H1 (cell line): ENCODE data around the gene FUNDC1. TPM values are rescaled to one million over a fixed set of nuclear protein-coding genes. Genes with fewer than 3 reads are reported as not detected.
"Not testable (repeated sequence)": the region's sequence is repeated elsewhere in the genome, so short reads cannot be mapped to it uniquely, and the experiment has no call there.

Source experiments
- CTCF ChIA-PET: fragments of 300-600 bp; sonication (Branson Sonifier 250); formaldehyde crosslinking; loops from one replicate; lab custom pipeline; 2021; ENCODE audit not compliant: partially characterized antibody; lab: Charles Lee
- POLR2A ChIA-PET: fragments of 300-600 bp; sonication (Branson Sonifier 250); formaldehyde crosslinking; loops from one replicate; lab custom pipeline; 2021; ENCODE audit warnings: inconsistent platforms; ENCODE audit not compliant: partially characterized antibody; lab: Charles Lee
- DNase-seq, 2 experiments: peaks; one replicate each; pipeline versions ENCODE4 v3.0.0 to v3.0.0-alpha.2; 2010 to 2022; ENCODE audit warnings: low spot score in 2 of 2, low read depth in 1 of 2, mixed read lengths in 1 of 2
- FAIRE-seq: peaks from 2 replicates; lab custom pipeline; 2011; peaks lifted over from hg19 to GRCh38; lab: Jason Lieb, UNC
- H2AFZ ChIP-seq: 2 replicates; pipeline ENCODE4 v1.8.1; 2012; ENCODE audit warnings: low read length, inconsistent platforms
- H2AK5ac ChIP-seq: 2 replicates; pipeline ENCODE4 v1.6.1; 2013; ENCODE audit warnings: low read depth, low read length
- H2BK120ac ChIP-seq: replicated peaks from 2 replicates; pipeline ENCODE3; 2013; ENCODE audit warnings: low read depth, low read length, inconsistent platforms
- H2BK12ac ChIP-seq: 2 replicates; pipeline ENCODE4 v1.6.1; 2013; ENCODE audit warnings: low read depth, low read length
- H2BK15ac ChIP-seq: 2 replicates; pipeline ENCODE4 v1.6.1; 2013; ENCODE audit warnings: low read length
- H2BK20ac ChIP-seq: 2 replicates; pipeline ENCODE4 v1.6.1; 2013; ENCODE audit warnings: low read length
- H2BK5ac ChIP-seq: 2 replicates; pipeline ENCODE4 v1.6.1; 2013; ENCODE audit warnings: low read depth, low read length
- H3K14ac ChIP-seq: 2 replicates; pipeline ENCODE4 v1.6.1; 2013; ENCODE audit warnings: inconsistent platforms; ENCODE audit not compliant: insufficient read length
- H3K18ac ChIP-seq: 2 replicates; pipeline ENCODE4 v1.6.1; 2013; ENCODE audit warnings: low read length; ENCODE audit errors: extremely low read depth
- H3K23ac ChIP-seq: 2 replicates; pipeline ENCODE4 v1.6.1; 2013; ENCODE audit warnings: inconsistent platforms; ENCODE audit not compliant: insufficient read length
- H3K23me2 ChIP-seq: 2 replicates; pipeline ENCODE4 v1.6.1; 2013; ENCODE audit warnings: low read depth, low read length
- H3K27ac ChIP-seq: 2 replicates; pipeline ENCODE4 v1.6.1; 2011; ENCODE audit warnings: low read depth, low read length, inconsistent platforms
- H3K27me3 ChIP-seq, 4 experiments: replicated peaks in 1 of 4; 1 replicate in 1 of 4; 2 replicates in 3 of 4; pipeline versions ENCODE4 v1.6.1 to v1.8.1; 2011 to 2013; ENCODE audit warnings: low read length in 3 of 4, mild to moderate bottlenecking in 3 of 4, inconsistent platforms in 2 of 4, mixed read lengths in 2 of 4, moderate library complexity in 1 of 4; ENCODE audit not compliant: control insufficient read depth in 3 of 4, insufficient read depth in 3 of 4; ENCODE audit errors: extremely low read depth in 1 of 4
- H3K36me3 ChIP-seq, 4 experiments: 2 replicates each; pipeline versions ENCODE4 v1.6.1 to v1.8.1; 2011 to 2013; ENCODE audit warnings: mild to moderate bottlenecking in 4 of 4, low read length in 3 of 4, moderate library complexity in 2 of 4, control low read depth in 1 of 4, inconsistent platforms in 1 of 4; ENCODE audit not compliant: insufficient read depth in 4 of 4, control insufficient read depth in 2 of 4
- H3K4ac ChIP-seq: replicated peaks from 2 replicates; pipeline ENCODE3; 2013; ENCODE audit warnings: low read length, low read depth, mixed read lengths, inconsistent platforms; ENCODE audit not compliant: insufficient read length
- H3K4me1 ChIP-seq, 4 experiments: replicated peaks in 1 of 4; 1 replicate in 1 of 4; 2 replicates in 3 of 4; pipeline versions ENCODE4 v1.6.1 to v1.8.1; 2011 to 2013; ENCODE audit warnings: low read length in 3 of 4, inconsistent platforms in 2 of 4, mixed read lengths in 1 of 4; ENCODE audit not compliant: insufficient read depth in 4 of 4, control insufficient read depth in 3 of 4
- H3K4me2 ChIP-seq, 2 experiments: 2 replicates each; pipeline versions ENCODE4 v1.6.1 to v1.8.1; 2011 to 2013; ENCODE audit warnings: low read depth in 2 of 2, low read length in 2 of 2, control low read depth in 1 of 2, inconsistent platforms in 1 of 2, mild to moderate bottlenecking in 1 of 2; ENCODE audit not compliant: insufficient read depth in 1 of 2
- H3K4me3 ChIP-seq, 4 experiments: fragments of 200-600, 300-600 bp in 1 of 4; sonication (generic), shearing (Covaris generic), sonication (Bioruptor Twin) in 1 of 4; 2 replicates each; pipeline versions ENCODE4 v1.5.1 to v1.8.1; 2011 to 2016; ENCODE audit warnings: low read length in 4 of 4, low read depth in 3 of 4, control low read depth in 2 of 4, inconsistent platforms in 2 of 4, mild to moderate bottlenecking in 2 of 4, mixed read lengths in 1 of 4, moderate library complexity in 1 of 4; ENCODE audit not compliant: insufficient read depth in 2 of 4; ENCODE audit errors: extremely low read depth in 1 of 4
- H3K56ac ChIP-seq: replicated peaks from 2 replicates; pipeline ENCODE3; 2013; ENCODE audit warnings: low read depth, mild to moderate bottlenecking, mixed read lengths, low read length, inconsistent platforms; ENCODE audit not compliant: insufficient read length
- H3K79me1 ChIP-seq: 2 replicates; pipeline ENCODE4 v1.6.1; 2013; ENCODE audit warnings: low read depth, low read length, control low read depth
- H3K79me2 ChIP-seq, 2 experiments: 2 replicates each; pipeline versions ENCODE4 v1.6.1 to v1.8.1; 2012 to 2013; ENCODE audit warnings: low read length in 2 of 2, mild to moderate bottlenecking in 2 of 2, inconsistent platforms in 1 of 2; ENCODE audit not compliant: insufficient read depth in 2 of 2, control insufficient read depth in 1 of 2
- H3K9ac ChIP-seq, 4 experiments: replicated peaks in 1 of 4; 1 replicate in 1 of 4; 2 replicates in 3 of 4; pipeline versions ENCODE4 v1.6.1 to v1.8.1; 2011 to 2013; ENCODE audit warnings: low read depth in 3 of 4, low read length in 3 of 4, control low read depth in 2 of 4, mild to moderate bottlenecking in 2 of 4, moderate library complexity in 2 of 4, inconsistent platforms in 1 of 4; ENCODE audit errors: extremely low read depth in 1 of 4
- H3K9me3 ChIP-seq, 2 experiments: 2 replicates each; pipeline versions ENCODE4 v1.6.1 to v1.8.1; 2012 to 2013; ENCODE audit warnings: mild to moderate bottlenecking in 2 of 2, moderate library complexity in 2 of 2, control low read depth in 1 of 2, inconsistent platforms in 1 of 2, low read depth in 1 of 2, low read length in 1 of 2, mixed read lengths in 1 of 2; ENCODE audit not compliant: insufficient read depth in 2 of 2
- H4K20me1 ChIP-seq, 2 experiments: replicated peaks in 1 of 2; 2 replicates each; pipeline versions ENCODE3 to v1.8.1; 2011 to 2013; ENCODE audit warnings: inconsistent platforms in 2 of 2, low read length in 2 of 2, mild to moderate bottlenecking in 1 of 2; ENCODE audit not compliant: insufficient read depth in 2 of 2, control insufficient read depth in 1 of 2
- H4K5ac ChIP-seq: 2 replicates; pipeline ENCODE4 v1.6.1; 2013; ENCODE audit warnings: low read length, low read depth, mixed read lengths, inconsistent platforms; ENCODE audit not compliant: insufficient read length
- H4K8ac ChIP-seq: 2 replicates; pipeline ENCODE4 v1.8.0; 2013; ENCODE audit warnings: mild to moderate bottlenecking, moderate library complexity, low read length, inconsistent platforms; ENCODE audit not compliant: insufficient read depth; ENCODE audit errors: extremely low read depth
- H4K91ac ChIP-seq: replicated peaks from 2 replicates; pipeline ENCODE3; 2013; ENCODE audit warnings: low read length, mixed read lengths, inconsistent platforms; ENCODE audit not compliant: insufficient read length
- TBP ChIP-seq: IDR thresholded peaks from 2 replicates; pipeline ENCODE4 v1.6.1; 2011; ENCODE audit warnings: low read depth, low read length, improper control_type of control experiment
- WGBS, 2 experiments: shearing (Covaris generic) in 1 of 2; methylation state at CpG; one replicate each; pipeline versions ENCODE4 v1.1.6 to v1.1.7; 2013 to 2015; ENCODE audit warnings: low lambda C conversion rate in 2 of 2, mixed read lengths in 2 of 2, inconsistent platforms in 1 of 2, low coverage in 1 of 2, missing lambda C conversion rate in 1 of 2; ENCODE audit not compliant: insufficient replicate concordance in 2 of 2, insufficient coverage in 1 of 2, insufficient read length in 1 of 2; ENCODE audit errors: extremely low coverage in 1 of 2, missing lambda C conversion rate in 1 of 2; 5-methylcytosine and 5-hydroxymethylcytosine counted together
- polyA plus RNA-seq, 7 experiments: library from polyadenylated mRNA; depleted of rRNA in 3 of 7; stranded (reverse) in 5 of 7; unstranded in 2 of 7; fragments of >200 nt in 5 of 7; fragments of 200-250 nt in 2 of 7; gene quantifications; 1 replicate in 5 of 7; 2 replicates in 1 of 7; 4 replicates in 1 of 7; pipeline versions ENCODE4 v1.2.1 to v1.2.3, GENCODE V29; 2011 to 2013; ENCODE audit warnings: missing spikeins in 2 of 7, mixed read lengths in 2 of 7
- total RNA-seq: library from RNA; stranded (reverse); fragmentation: NEBNext Ultra II Directional; extraction: Animal tissue kit (Norgen Biotek cat#: 25700); gene quantifications from 2 replicates; pipeline ENCODE4 v1.2.1, GENCODE V29; 2021
- TF ChIP-seq, protein P1 (sequence below): IDR thresholded peaks from 2 replicates; pipeline ENCODE4 v1.6.1; 2012; ENCODE audit warnings: inconsistent platforms

Gene FUNDC1
- total and polyA plus RNA-seq, 2 of the 8 experiments (the other 6 are each of a cell fraction or from before 2014, with no cell fraction given): 13.7 to 24.1 TPM

DNA sequence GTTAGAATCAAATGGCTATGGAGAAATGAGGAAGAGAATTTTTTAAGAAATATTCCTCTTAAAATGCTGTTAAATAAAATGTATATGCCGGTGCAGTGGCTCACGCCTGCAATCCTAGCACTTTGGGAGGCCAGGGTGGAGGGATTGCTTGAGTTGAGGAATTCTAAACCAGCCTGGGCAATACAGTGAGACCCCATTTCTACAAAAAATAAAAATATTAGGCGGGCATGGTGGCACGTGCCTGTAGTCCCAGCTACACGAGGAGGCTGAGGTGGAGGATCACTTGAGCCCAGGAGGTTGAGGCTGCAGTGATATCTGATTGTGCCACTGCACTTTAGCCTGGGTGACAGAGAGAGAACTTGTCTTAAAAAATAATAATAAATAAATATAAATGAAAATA, 7.9 kb upstream of the FUNDC1 start (continued):
- TF ChIP-seq, protein P1, sequence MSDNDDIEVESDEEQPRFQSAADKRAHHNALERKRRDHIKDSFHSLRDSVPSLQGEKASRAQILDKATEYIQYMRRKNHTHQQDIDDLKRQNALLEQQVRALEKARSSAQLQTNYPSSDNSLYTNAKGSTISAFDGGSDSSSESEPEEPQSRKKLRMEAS: no peak
- no peak for TF ChIP-seq TBP
- TF ChIP-seq, all 59 proteins: peak for 0

DNA sequence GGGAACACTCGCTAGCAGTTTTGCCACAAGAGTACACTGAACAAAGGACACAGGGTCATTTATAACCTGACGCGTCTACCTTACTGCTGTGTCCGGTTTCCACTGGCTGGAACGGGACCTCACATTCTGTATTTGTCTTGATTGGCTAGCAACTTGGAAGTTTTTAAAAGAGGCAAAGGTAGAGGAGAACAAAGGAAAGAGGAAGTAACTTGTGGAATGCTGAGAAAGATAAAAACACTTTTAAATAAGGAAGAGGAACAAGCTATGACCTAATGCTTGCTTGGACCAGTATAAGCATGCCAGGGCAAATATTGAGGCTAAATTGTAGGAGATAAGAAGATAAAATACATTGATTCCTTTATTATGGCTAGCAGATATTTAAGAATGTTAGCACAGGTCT, 2.8 kb upstream of the FUNDC1 start:
- H2BK120ac ChIP-seq, H3K79me1 ChIP-seq, H3K27me3 ChIP-seq, H2BK5ac ChIP-seq, H3K18ac ChIP-seq, CTCF ChIA-PET, H3K14ac ChIP-seq, H3K36me3 ChIP-seq, H2AK5ac ChIP-seq, H3K23me2 ChIP-seq, H4K20me1 ChIP-seq, FAIRE-seq, H3K4me3 ChIP-seq, H3K4ac ChIP-seq, DNase-seq, H4K5ac ChIP-seq, H2BK12ac ChIP-seq, H4K91ac ChIP-seq, H3K23ac ChIP-seq, H3K9me3 ChIP-seq, H3K9ac ChIP-seq, H3K27ac ChIP-seq, H3K4me1 ChIP-seq, H3K56ac ChIP-seq, H2AFZ ChIP-seq, H2BK20ac ChIP-seq, H4K8ac ChIP-seq, H3K4me2 ChIP-seq, H2BK15ac ChIP-seq: not testable (repeated sequence)
- WGBS, 2 experiments: 82% methylated on average over 5 of the region's 5 CpGs; no CpG with 5 or more reads in 1 of the 2 experiments
- peaks cover 0 to 18% of the 10 kb centered on the region in 2 experiments; a peak in 2 of 4 replicates for H3K79me2 ChIP-seq
- POLR2A ChIA-PET: interaction anchor here (0.6 kb wide), 1 partner anchor 340 kb away, joined by 3 read pairs; no protein-coding TSS in a partner anchor
